Left lung (tissue), 10 donors: ENCODE measurements around the gene AMZ2. TPM values are rescaled to one million over a fixed set of nuclear protein-coding genes. Genes with fewer than 3 reads are reported as not detected.
A peak's percentile ranks its signal among the peaks of the same experiment; 100 is the strongest.
"Not testable (repeated sequence)": the region's sequence is repeated elsewhere in the genome, so short reads cannot be mapped to it uniquely, and the experiment has no call there.

Experiments
- ATAC-seq: fragments of 200-7000 bp; cut with Tn5 transposase; one replicate; pipeline ENCODE4 v1.9.1; 2020; ENCODE audit warnings: moderate library complexity
- DNase-seq, 4 donors: peaks; one replicate each; pipeline ENCODE4 v3.0.0-alpha.2; 2013 to 2020
- H3K27ac ChIP-seq, 2 donors: fragments of 200-600 bp; sonication (generic) in 1 of 2; one replicate each; pipeline versions ENCODE4 v1.5.0 to v1.8.0; 2020 to 2021
- H3K27me3 ChIP-seq, 2 donors: fragments of 200-600 bp; sonication (generic) in 1 of 2; one replicate each; pipeline versions ENCODE4 v1.5.0 to v1.8.0; 2020 to 2021
- H3K36me3 ChIP-seq, 2 donors: fragments of 200-600 bp; sonication (generic) in 1 of 2; one replicate each; pipeline versions ENCODE4 v1.5.0 to v1.8.0; 2020 to 2021
- H3K4me1 ChIP-seq, 2 donors: fragments of 200-600 bp; one replicate each; pipeline ENCODE4 v1.8.0; 2021
- H3K4me3 ChIP-seq, 2 donors: fragments of 200-600 bp; sonication (generic) in 1 of 2; one replicate each; pipeline versions ENCODE4 v1.5.0 to v1.8.0; 2020 to 2021; ENCODE audit warnings: mild to moderate bottlenecking in 1 of 2
- H3K9me3 ChIP-seq, 2 donors: fragments of 200-600 bp; sonication (generic) in 1 of 2; one replicate each; pipeline versions ENCODE4 v1.5.0 to v1.8.0; 2020 to 2021
- intact Hi-C, 2 donors: fragments of 100-400 bp; cut with DNase I; formaldehyde crosslinking; loops; one replicate each; pipeline versions ENCODE4 v1.11.2 to v1.14.2; 2022
- polyA plus RNA-seq, 6 donors: library from polyadenylated mRNA; unstranded; fragments of 120-200 nt; gene quantifications; one replicate each; pipeline ENCODE4 v1.2.1, GENCODE V29; 2013; ENCODE audit not compliant: insufficient read length in 6 of 6
- total RNA-seq, 2 donors: library from RNA; stranded (reverse); fragmentation: NEBNext Ultra II Directional; extraction: Animal tissue kit (Norgen Biotek cat#: 25700); gene quantifications; one replicate each; pipeline ENCODE4 v1.2.1, GENCODE V29; 2021
- TF ChIP-seq, protein P1 (sequence below), 2 donors: fragments of 200-600 bp; sonication (generic) in 1 of 2; IDR thresholded peaks; one replicate each; pipeline versions ENCODE4 v1.5.0 to v1.8.0; 2021; ENCODE audit warnings: antibody characterized with exemption in 2 of 2
- donor health status: DM: no; HTN: yes; CAD: no.
- donor health status: DM: no; HTN: no; CAD: no.

The AMZ2 gene
- total and polyA plus RNA-seq, 8 donors, result 48.4 to 86.1 (median 75.1) TPM

DNA sequence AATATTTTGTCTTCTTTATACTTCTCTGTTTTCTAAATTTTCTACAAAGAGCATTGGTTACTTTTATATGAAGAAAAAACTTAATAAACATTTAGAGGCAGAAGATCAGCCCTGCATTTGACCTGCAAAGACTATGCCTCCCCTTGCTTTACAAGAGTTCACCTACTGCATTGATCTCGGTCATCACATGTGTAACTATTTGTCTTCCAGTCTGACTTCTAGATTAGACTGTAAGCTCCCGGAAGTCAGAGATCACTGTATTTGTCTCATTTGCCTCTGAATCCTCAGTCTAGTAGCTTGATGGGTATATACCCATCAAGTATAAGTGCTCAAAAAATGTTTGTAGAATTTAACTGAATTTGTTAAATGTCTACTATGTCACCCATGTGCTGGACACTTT, 27.7 kb upstream of the AMZ2 start:
- intact Hi-C loops, DNase-seq, H3K4me3 ChIP-seq: not testable (repeated sequence)

DNA sequence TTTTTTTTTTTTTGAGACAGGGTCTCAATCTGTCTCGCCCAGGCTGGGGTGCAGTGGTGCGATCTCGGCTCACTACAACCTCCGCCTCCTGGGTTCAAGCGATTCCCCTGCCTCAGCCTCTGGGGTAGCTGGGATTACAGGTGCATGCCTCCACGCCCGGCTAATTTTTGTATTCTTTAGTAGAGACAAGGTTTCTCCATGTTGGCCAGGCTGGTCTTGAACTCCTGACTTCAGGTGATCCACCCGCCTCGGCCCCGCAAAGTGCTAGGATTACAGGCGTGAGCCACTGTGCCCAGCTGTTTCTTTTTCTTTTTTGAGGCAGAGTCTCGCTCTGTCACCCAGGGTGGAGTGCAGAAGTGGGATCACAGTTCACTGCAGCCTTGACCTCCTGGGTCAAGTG, 27.1 kb upstream of the AMZ2 start:
- H3K27me3 ChIP-seq, H3K4me3 ChIP-seq, H3K9me3 ChIP-seq, H3K27ac ChIP-seq, intact Hi-C loops, H3K36me3 ChIP-seq, ATAC-seq, DNase-seq, H3K4me1 ChIP-seq: not testable (repeated sequence)

More for the DNA sequence above, 27.7 kb upstream of the AMZ2 start:
- H3K9me3 ChIP-seq, H3K36me3 ChIP-seq, ATAC-seq, H3K27me3 ChIP-seq, H3K4me1 ChIP-seq, H3K27ac ChIP-seq: not testable (repeated sequence)

DNA sequence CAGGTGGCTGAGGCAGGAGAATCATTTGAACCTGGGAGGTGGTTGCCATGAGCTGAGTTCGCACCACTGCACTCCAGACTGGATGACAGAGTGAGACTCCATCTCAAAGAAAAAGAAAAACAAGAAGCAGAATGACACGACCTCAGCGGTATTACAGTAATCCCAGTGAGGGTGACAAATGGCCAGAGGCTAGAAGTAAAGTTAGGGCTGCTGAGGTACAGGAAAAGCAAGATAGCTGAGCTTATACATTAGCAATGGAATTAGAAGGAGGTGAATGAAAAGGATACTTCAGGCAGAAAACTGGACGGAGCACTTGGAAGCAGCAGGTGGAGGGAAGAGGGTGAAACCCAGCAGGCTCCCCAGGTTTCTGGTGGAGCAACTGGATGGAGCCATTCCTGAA, 26.1 kb upstream of the AMZ2 start:
- Histone ChIP-seq H3K4me3 (no peak overlapping the region), H3K4me1 (no peaks in the 10 kb centered on the region), H3K27ac (no peak overlapping the region), H3K27me3 (no peaks in the 10 kb centered on the region), H3K36me3 (no peaks in the 10 kb centered on the region), H3K9me3 (no peaks in the 10 kb centered on the region)
- DNase-seq, result no peak
- TF ChIP-seq, protein P1, sequence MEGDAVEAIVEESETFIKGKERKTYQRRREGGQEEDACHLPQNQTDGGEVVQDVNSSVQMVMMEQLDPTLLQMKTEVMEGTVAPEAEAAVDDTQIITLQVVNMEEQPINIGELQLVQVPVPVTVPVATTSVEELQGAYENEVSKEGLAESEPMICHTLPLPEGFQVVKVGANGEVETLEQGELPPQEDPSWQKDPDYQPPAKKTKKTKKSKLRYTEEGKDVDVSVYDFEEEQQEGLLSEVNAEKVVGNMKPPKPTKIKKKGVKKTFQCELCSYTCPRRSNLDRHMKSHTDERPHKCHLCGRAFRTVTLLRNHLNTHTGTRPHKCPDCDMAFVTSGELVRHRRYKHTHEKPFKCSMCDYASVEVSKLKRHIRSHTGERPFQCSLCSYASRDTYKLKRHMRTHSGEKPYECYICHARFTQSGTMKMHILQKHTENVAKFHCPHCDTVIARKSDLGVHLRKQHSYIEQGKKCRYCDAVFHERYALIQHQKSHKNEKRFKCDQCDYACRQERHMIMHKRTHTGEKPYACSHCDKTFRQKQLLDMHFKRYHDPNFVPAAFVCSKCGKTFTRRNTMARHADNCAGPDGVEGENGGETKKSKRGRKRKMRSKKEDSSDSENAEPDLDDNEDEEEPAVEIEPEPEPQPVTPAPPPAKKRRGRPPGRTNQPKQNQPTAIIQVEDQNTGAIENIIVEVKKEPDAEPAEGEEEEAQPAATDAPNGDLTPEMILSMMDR (IDR thresholded peaks at IDR 0.05), result no peak
- intact Hi-C loops, result no loop called here
- ATAC-seq, result no peak

DNA sequence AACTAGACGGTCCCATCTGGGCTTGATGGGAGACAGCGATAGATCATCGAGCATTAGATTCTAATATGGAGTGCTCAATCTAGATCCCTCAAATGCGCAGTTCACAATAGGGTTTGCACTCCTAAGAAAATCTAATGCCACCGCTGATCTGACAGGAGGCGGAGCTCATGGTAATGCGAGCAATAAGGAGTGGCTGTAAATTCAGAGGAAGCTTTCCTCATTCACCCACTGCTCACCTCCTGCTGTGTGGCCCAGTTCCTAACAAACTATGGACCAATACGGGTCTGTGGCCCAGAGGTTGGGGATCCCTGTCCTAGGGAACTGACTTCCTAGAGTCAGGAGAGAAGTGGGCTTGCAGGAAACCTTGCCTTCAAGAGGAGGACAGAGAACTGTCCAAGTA, 25.2 kb upstream of the AMZ2 start:
- intact Hi-C loops, result no loop called here
- no peak for DNase-seq
- no peak overlapping the region for H3K4me3 ChIP-seq
- ATAC-seq, result no peak
- no peaks in the 10 kb centered on the region for H3K4me1 ChIP-seq
- TF ChIP-seq, protein P1 (IDR thresholded peaks at IDR 0.05), result no peak
- H3K27me3 ChIP-seq, result no peaks in the 10 kb centered on the region
- H3K27ac ChIP-seq, result no peak overlapping the region
- no peaks in the 10 kb centered on the region for H3K9me3 ChIP-seq
- H3K36me3 ChIP-seq, result no peaks in the 10 kb centered on the region

DNA sequence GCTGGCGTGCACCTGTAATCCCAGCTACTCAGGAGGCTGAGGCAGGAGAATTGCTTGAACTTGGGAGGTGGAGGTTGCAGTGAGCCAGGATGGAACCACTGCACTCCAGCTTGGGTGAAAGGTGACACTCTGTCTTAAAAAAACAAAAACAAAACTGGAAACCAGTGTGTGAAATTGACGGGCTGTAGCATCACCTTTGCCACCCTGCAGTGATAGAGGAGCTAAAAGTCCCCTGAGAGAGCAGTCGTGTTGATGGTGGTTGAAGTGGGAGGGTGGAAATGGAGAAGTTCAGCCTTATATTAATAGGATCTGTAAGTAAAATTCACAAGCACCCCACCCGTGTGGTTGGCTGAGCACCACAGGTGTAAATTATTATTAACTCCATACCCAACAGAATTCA, 22.8 kb upstream of the AMZ2 start:
- ATAC-seq, H3K9me3 ChIP-seq, H3K36me3 ChIP-seq, H3K27me3 ChIP-seq, DNase-seq, H3K4me1 ChIP-seq, H3K4me3 ChIP-seq, H3K27ac ChIP-seq, intact Hi-C loops: not testable (repeated sequence)

DNA sequence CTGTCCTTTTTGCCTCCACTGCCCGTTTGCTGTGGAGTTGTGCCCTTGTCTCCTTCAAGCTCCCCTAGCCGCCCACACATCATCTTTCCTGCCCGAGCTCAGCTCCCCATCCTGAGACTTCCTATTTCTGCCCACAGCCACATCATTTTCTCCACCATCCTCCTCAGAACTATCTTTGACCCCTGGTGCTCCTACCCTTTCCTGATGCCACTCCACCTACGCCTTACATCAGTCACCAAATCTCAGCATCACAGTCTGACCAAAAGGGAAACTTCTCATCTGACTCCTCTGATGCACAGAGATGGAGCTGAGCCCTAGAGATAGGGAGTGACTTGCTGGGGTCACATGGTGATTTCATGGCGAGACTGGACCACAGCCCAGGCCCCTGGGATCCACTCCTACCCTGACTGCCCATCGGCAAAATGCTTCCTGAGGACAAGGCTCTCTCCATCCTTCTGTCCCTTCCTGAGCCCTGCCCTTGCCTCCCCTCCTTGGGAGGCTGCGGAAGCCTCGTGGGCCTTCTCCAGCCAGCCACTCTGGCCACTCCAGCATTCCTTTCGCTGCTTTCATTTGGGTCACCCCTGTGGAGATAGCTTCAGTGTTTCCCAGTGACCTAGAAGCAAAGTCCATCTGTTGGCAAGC, 19.7 kb upstream of the AMZ2 start:
- ATAC-seq, H3K4me1 ChIP-seq, H3K4me3 ChIP-seq, H3K36me3 ChIP-seq, intact Hi-C loops, DNase-seq, H3K27me3 ChIP-seq, H3K9me3 ChIP-seq, H3K27ac ChIP-seq: not testable (repeated sequence)

DNA sequence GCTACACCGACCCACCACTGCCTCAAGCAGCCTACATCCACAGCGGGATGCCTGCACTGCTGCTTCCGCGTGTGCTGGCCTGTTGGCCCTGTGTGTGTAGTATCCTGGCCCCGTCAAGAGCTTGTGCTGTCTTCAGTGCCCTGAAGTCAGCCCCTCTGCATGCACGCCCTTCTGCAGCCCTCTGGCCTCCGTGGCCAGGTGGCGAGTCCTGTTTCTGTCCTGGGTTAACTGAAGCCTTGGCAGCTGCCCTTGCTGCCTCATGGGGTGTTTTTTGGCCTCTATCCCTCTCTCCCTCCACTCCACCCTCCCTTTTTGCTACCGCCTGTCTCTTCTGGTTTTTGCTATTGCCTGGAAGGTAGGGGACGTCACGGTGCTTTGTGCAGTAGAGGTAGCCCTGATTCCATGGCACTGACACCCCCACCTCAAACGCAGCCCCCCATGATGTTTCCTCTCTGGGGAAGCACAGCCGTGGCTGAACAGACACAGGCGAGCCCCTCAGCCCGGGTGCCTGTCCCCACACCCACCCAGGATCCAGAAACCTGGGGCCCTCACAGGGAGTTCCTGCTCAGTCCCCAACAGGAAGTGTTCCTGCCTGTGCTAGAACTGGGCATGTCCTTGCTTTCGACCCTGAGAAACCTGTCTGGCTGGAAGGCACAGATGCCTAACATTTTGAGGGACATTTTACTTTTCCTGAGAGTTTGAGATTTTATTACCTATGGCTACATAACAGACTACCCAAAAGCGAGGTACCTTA, 18.8 kb upstream of the AMZ2 start:
- intact Hi-C loops, result no loop called here
- no peak for ATAC-seq
- Histone ChIP-seq H3K27ac (no peak overlapping the region), H3K4me3 (no peak overlapping the region), H3K4me1 (no peaks in the 10 kb centered on the region), H3K9me3 (no peaks in the 10 kb centered on the region), H3K27me3 (no peaks in the 10 kb centered on the region), H3K36me3 (no peaks in the 10 kb centered on the region)
- TF ChIP-seq, protein P1 (IDR thresholded peaks at IDR 0.05), result no peak
- peak in 1 of 4 donors; percentile 40 for DNase-seq
